ENCODE measurements around the gene CHRNA4. TPM values are rescaled to one million over a fixed set of nuclear protein-coding genes. Genes with fewer than 3 reads are reported as not detected.

The CHRNA4 gene
- total and polyA plus RNA-seq, 2 donors (not counting 3 experiments of a cell fraction or from before 2014, with no cell fraction given) = not detected

DNA sequence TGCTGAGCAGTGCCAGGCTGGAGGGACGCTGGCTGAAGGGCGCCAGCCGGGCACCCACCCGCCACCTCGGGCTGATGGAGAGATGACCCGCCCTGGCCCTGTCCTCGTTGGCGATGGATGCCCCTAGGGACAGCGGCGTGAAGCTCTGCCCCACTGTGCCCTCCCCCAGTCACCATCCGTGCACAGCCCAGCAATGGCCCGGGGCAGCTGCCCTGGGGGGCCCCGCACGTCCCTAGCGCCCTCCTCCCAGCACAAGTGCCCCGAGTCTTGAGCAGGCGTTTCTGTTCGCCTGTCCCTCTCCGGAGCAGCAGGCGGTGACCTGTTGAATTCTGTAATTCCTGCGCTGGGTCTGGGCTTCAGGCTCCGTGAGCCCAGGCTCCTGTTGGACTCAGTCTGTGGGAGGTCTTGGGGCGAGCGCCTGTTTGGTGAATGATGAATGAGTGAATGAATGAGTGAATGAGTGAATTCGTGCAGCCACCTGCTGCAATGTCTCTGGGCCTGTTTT lies 36.8 kb upstream of the CHRNA4 start:
- CTCF ChIA-PET = interaction anchor here (2.0 kb wide), 1 partner anchor 16 kb away, joined by 5 read pairs; no protein-coding TSS in a partner anchor
- no peak for FAIRE-seq
- POLR2A ChIA-PET = no interaction called here

More for the DNA sequence above, 36.8 kb upstream of the CHRNA4 start:
- Histone ChIP-seq H3K9me1 (replicated peaks; ENCODE audit: control insufficient read depth, extremely low read depth, insufficient read depth, low read length) (no peaks in the 10 kb centered on the region), H3K4me2 (ENCODE audit: insufficient read depth, low read length) (no peak overlapping the region), H3K27me3 (ENCODE audit: control insufficient read depth in 2 of 2, insufficient read depth in 2 of 2, low read length in 2 of 2) (no peaks in the 10 kb centered on the region), H3K4me1 (ENCODE audit: control insufficient read depth, extremely low read depth, insufficient read depth, low read length) (no peaks in the 10 kb centered on the region), H2AFZ (ENCODE audit: low read depth, low read length) (no peak overlapping the region), H3K79me2 (ENCODE audit: control insufficient read depth, insufficient read depth, low read length) (no peaks in the 10 kb centered on the region), H3K9ac (replicated peaks; ENCODE audit: extremely low read depth, insufficient read depth, low read length) (no peak overlapping the region), H4K20me1 (replicated peaks; ENCODE audit: control insufficient read depth, extremely low read depth, insufficient read depth, low read length) (no peaks in the 10 kb centered on the region), H3K4me3 (replicated peaks in 1 of 3; ENCODE audit: insufficient read depth in 1 of 3, low read depth in 1 of 3, low read length in 3 of 3) (no peak overlapping the region), H3K9me3 (replicated peaks; ENCODE audit: control insufficient read depth, insufficient read depth, low read length) (no peaks in the 10 kb centered on the region), H3K27ac (ENCODE audit: insufficient read depth, low read depth, low read length) (no peak overlapping the region), H3K36me3 (ENCODE audit: control insufficient read depth in 2 of 2, extremely low read depth in 1 of 2, insufficient read depth in 2 of 2, low read length in 2 of 2) (no peaks in the 10 kb centered on the region)
- no TSS peak for BruUV-seq (replicated peaks)
- intact Hi-C loops (cut with micrococcal nuclease) = no loop called here
- DNase-seq (ENCODE audit: low read depth, low spot score) = no peak
- dilution Hi-C loops (cut with MboI; ENCODE audit: extremely low pct_ligation_motif_present, low sequenced_read_pairs) = no loop called here
- TF ChIP-seq EZH2 (IDR thresholded peaks at IDR 0.05; ENCODE audit: borderline replicate concordance, low read depth, low read length, severe bottlenecking) (no peak), MYC (IDR thresholded peaks at IDR 0.05; ENCODE audit: low read depth, low read length) (no peak), JUN (IDR thresholded peaks at IDR 0.05; ENCODE audit: borderline replicate concordance, insufficient read depth, insufficient read length, low read depth) (no peak), GATA2 (IDR thresholded peaks at IDR 0.05; ENCODE audit: insufficient read depth, insufficient read length, low read depth, low read length) (no peak), POLR2AphosphoS5 (IDR thresholded peaks at IDR 0.05; ENCODE audit: insufficient read depth, low read depth, low read length) (no peak), POLR2A (IDR thresholded peaks at IDR 0.05; ENCODE audit: low read depth, low read length) (no peak)
- TF ChIP-seq, protein P1, sequence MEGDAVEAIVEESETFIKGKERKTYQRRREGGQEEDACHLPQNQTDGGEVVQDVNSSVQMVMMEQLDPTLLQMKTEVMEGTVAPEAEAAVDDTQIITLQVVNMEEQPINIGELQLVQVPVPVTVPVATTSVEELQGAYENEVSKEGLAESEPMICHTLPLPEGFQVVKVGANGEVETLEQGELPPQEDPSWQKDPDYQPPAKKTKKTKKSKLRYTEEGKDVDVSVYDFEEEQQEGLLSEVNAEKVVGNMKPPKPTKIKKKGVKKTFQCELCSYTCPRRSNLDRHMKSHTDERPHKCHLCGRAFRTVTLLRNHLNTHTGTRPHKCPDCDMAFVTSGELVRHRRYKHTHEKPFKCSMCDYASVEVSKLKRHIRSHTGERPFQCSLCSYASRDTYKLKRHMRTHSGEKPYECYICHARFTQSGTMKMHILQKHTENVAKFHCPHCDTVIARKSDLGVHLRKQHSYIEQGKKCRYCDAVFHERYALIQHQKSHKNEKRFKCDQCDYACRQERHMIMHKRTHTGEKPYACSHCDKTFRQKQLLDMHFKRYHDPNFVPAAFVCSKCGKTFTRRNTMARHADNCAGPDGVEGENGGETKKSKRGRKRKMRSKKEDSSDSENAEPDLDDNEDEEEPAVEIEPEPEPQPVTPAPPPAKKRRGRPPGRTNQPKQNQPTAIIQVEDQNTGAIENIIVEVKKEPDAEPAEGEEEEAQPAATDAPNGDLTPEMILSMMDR (IDR thresholded peaks at IDR 0.05; ENCODE audit: extremely low read depth in 1 of 2, insufficient read depth in 1 of 2, low read depth in 1 of 2, low read length in 2 of 2) = no peak
- TF ChIP-seq, protein P2, sequence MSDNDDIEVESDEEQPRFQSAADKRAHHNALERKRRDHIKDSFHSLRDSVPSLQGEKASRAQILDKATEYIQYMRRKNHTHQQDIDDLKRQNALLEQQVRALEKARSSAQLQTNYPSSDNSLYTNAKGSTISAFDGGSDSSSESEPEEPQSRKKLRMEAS (IDR thresholded peaks at IDR 0.05; ENCODE audit: insufficient read depth, insufficient read length) = no peak

Measured in endothelial cell of umbilical vein (primary cell).